GM12874 (cell line): ENCODE data around the gene AOPEP.

ENCODE experiments used
- TF ChIP-seq, protein P1 (sequence below): IDR thresholded peaks from 2 replicates; pipeline ENCODE4 v1.5.1; 2011; ENCODE audit warnings: low read depth, mild to moderate bottlenecking, control low read depth, low read length, moderate library complexity; ENCODE audit not compliant: insufficient read depth

The AOPEP gene

DNA sequence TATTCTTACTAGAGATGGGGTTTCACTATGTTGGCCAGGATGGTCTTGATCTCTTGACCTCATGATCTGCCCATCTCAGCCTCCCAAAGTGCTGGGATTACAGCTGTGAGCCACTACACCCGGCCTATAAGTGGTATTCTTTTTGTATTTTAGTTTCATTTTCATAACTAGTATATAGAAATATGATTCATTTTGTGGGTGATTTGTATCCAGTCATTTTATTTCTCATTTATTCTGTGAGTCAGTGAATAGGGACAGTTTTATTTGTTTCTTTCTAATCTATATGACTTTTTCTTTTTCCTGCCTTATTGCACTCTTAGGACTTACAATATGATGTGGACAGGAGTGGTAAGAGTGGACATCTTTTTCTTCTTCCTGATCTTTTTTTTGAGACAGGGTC, 112.9 kb downstream of the AOPEP start:
- TF ChIP-seq, protein P1, sequence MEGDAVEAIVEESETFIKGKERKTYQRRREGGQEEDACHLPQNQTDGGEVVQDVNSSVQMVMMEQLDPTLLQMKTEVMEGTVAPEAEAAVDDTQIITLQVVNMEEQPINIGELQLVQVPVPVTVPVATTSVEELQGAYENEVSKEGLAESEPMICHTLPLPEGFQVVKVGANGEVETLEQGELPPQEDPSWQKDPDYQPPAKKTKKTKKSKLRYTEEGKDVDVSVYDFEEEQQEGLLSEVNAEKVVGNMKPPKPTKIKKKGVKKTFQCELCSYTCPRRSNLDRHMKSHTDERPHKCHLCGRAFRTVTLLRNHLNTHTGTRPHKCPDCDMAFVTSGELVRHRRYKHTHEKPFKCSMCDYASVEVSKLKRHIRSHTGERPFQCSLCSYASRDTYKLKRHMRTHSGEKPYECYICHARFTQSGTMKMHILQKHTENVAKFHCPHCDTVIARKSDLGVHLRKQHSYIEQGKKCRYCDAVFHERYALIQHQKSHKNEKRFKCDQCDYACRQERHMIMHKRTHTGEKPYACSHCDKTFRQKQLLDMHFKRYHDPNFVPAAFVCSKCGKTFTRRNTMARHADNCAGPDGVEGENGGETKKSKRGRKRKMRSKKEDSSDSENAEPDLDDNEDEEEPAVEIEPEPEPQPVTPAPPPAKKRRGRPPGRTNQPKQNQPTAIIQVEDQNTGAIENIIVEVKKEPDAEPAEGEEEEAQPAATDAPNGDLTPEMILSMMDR = no peak

DNA sequence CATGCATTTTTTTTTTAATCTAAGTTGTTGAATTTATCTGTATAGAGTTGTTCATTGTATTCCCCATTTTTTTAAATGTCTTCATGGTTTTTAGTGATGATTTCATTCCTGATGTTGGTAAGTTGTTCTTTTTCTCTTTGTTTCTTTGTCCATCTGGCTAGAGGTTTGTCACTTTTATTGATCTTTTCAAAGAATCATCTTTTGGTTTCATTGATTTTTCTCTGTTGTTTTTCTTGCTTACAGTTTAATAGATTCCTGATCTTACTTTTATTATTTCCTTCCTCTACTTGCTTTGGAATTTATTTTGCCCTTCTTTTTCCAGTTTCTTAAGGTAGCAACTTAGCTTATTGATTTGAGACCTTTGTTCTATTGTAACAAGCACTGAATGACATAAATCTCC, 114.2 kb downstream of the AOPEP start:
- TF ChIP-seq, protein P1 = no peak

DNA sequence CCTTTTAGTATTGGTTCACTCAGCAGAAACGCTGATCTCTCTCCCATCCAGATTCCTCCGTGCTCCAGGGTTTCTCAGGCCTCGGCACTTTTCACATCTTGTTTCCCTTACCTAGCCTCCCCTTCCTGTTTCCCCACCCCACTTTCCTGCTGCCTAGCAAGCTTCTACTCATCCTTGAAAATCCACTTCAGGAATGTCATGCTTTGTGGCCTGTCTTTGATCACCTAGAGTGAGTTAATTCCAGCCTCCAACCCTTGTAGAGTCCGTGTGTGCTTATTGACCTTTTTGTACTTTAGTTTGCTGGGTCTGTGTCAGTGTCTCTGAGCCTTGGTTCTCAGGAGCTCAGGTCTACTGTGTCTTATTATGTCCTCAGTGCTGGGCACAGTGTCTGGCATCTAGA, 116.6 kb downstream of the AOPEP start:
- TF ChIP-seq, protein P1 = no peak

DNA sequence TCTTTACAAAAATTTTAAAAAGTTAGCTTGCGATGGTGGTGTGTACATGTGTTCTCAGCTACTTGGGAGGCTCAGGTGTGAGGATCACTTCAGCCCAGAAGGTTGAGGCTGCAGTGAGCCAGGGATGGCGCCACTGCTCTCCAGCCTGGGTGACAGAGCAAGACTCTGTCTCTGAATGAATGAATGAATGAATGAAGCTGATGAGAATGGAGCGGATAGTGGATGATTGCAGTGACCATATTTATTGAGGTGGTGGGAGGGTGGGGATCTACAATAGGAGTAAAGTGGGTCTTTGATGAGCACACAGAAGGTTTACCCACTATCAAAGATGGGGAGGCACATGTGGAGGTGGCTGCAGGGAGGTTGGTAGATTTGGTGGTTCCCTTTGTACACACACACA, 120.2 kb downstream of the AOPEP start:
- TF ChIP-seq, protein P1 = no peak

DNA sequence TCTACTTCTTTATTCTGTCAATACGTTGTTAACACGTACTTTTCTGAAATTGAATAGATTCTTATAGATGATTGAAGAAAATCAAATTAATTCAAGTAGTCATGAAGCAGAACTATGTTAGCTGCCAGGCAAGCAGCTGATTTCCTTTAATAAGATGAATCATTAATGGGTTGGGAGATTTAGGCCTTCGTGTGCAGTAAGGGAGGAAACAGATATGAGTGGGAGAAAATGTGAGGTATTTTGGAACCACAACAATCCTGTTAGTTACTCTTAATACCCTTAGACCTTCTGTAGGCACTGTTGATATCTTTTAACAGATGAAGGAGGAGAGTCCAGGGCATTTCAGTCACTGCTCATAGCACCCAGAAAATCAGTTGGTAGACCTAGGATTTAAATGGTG, 121.0 kb downstream of the AOPEP start:
- TF ChIP-seq, protein P1 = no peak

DNA sequence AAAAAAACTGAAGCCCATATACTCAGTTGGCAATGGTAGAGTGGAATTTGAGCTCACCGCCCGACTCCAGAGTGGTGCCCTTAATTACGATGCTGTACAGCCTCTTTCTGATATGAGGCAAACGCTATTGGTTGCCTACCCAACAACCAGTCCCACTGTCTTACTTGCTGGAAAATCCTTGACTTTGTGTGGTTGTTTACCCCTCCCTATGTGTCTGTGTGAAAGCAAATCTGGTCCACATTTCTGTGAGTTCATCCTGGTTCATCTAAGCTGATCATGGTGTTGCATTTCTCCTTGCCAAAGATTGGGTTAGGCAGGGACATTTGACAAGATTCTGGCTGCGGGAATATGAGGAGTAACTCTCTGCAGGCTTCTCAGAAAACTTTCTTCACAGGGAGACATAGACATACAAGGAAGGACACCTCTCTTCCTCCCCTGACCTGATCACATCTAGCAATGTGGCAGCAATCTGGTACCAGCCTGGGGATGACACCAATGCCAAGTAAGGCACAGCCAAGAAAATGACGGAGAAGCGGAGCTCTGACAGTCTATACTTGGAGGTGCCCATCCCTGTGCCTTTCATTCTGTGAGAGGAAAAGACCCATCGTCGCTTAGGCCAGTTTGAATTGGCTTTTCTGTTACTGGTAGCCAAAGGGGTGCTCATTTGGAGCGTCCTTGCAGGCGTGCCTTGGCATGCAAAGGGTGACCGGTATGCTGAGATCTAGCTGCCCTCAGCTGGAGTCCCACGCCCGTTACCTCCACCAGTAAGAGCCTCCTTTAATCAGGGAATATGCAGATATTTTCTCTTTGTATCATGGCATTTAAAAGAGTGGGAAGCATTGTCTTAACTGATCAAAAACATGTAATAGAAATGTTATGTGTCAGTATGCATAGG, 124.3 kb downstream of the AOPEP start:
- TF ChIP-seq, protein P1 = no peak

DNA sequence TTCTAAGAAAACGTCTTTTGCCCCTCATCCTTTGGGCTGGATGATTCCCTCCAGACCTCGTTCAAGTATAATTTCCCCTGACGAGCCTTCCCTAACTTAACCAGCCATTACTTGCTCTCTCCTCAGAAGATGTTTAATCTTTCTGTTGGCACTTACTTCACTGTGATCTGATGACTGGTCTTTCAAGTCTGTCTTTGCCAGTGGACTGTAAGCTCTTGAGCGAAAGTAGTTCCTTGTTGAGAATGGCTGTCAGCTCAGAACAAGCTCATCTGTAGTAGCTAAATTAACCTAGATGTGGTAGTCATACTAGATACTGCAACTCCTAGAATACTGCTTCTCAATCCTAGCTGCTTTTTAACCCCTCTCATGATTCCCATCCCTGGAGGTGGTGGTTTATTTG, 125.0 kb downstream of the AOPEP start:
- TF ChIP-seq, protein P1 = no peak
